GM21447 (cell line): ENCODE data around the gene MPIG6B.

ENCODE experiments used
- ATAC-seq: cut with Tn5 transposase; IDR thresholded peaks from one replicate; pipeline ENCODE4 v1.9.1; 2021; ENCODE audit not compliant: unreplicated experiment

The MPIG6B gene

GRCh38 chr6:31723245-31723979, at the start of gene MPIG6B:
MPIG6B (plus strand) TSS chr6:31723373; CDS start chr6:31723384, 11 bp downstream.
- ATAC-seq: no peak

- no peak for ATAC-seq
These were observed 46.8 kb upstream of the MPIG6B start for GRCh38 chr6:31676322-31676903.

GRCh38 chr6:31676904-31677303, 46.3 kb upstream of the MPIG6B start:
- ATAC-seq: no peak

GRCh38 chr6:31677955-31678354, 45.2 kb upstream of the MPIG6B start:
- no peak for ATAC-seq

GRCh38 chr6:31680226-31681134, 42.7 kb upstream of the MPIG6B start, which contains the start of gene LY6G5C:
LY6G5C (minus strand) TSS chr6:31681067; CDS start chr6:31680373, 694 bp downstream.
- no peak for ATAC-seq

GRCh38 chr6:31681135-31681671, 42.0 kb upstream of the MPIG6B start:
- no peak for ATAC-seq

- no peak for ATAC-seq
These were observed 39.6 kb upstream of the MPIG6B start for GRCh38 chr6:31683591-31683990.

GRCh38 chr6:31686483-31686882, 36.7 kb upstream of the MPIG6B start:
- no peak for ATAC-seq

- ATAC-seq: no peak
These were observed 35.9 kb upstream of the MPIG6B start for GRCh38 chr6:31687321-31687720.

- no peak for ATAC-seq
These were observed 35.1 kb upstream of the MPIG6B start for GRCh38 chr6:31687860-31688693.

GRCh38 chr6:31689249-31690110, 33.7 kb upstream of the MPIG6B start:
- no peak for ATAC-seq

- no peak for ATAC-seq
These were observed 32.7 kb upstream of the MPIG6B start for GRCh38 chr6:31690231-31691077.

GRCh38 chr6:31691078-31691463, 32.1 kb upstream of the MPIG6B start:
- no peak for ATAC-seq

GRCh38 chr6:31691564-31692108, 31.5 kb upstream of the MPIG6B start:
- ATAC-seq: no peak

GRCh38 chr6:31692353-31692752, 30.8 kb upstream of the MPIG6B start:
- no peak for ATAC-seq

GRCh38 chr6:31692886-31693285, 30.3 kb upstream of the MPIG6B start:
- no peak for ATAC-seq

- no peak for ATAC-seq
These were observed 29.6 kb upstream of the MPIG6B start for GRCh38 chr6:31693535-31693934.

- no peak for ATAC-seq
These were observed 25.6 kb upstream of the MPIG6B start for GRCh38 chr6:31697555-31697954.
